Uterus (tissue), 4 donors: ENCODE measurements around the gene RNH1. TPM values are rescaled to one million over a fixed set of nuclear protein-coding genes. Genes with fewer than 3 reads are reported as not detected.

Source experiments
- DNase-seq, 2 donors: peaks; one replicate each; pipeline ENCODE4 v3.0.0-alpha.2; 2019 to 2020
- H3K27ac ChIP-seq, 2 donors: fragments of 200-600 bp; sonication (generic); 1 replicate in 1 of 2; 2 replicates in 1 of 2; pipeline ENCODE4 v1.5.1; 2016 to 2018
- H3K27me3 ChIP-seq, 2 donors: fragments of 200-600 bp; sonication (generic); one replicate each; pipeline ENCODE4 v1.5.1; 2018 to 2019; ENCODE audit warnings: control low read depth in 1 of 2
- H3K36me3 ChIP-seq, 2 donors: fragments of 200-600 bp; sonication (generic); one replicate each; pipeline ENCODE4 v1.5.1; 2019; ENCODE audit warnings: control low read depth in 1 of 2
- H3K4me1 ChIP-seq, 2 donors: fragments of 200-600 bp; sonication (generic); one replicate each; pipeline ENCODE4 v1.5.1; 2018 to 2019; ENCODE audit warnings: control low read depth in 1 of 2
- H3K4me3 ChIP-seq, 2 donors: fragments of 200-600 bp; sonication (generic); 1 replicate in 1 of 2; 2 replicates in 1 of 2; pipeline ENCODE4 v1.5.1; 2018 to 2019; ENCODE audit warnings: mild to moderate bottlenecking in 1 of 2
- H3K9me3 ChIP-seq, 2 donors: fragments of 200-600 bp; sonication (generic); one replicate each; pipeline ENCODE4 v1.5.1; 2019; ENCODE audit warnings: control low read depth in 1 of 2
- POLR2A ChIP-seq, 2 donors: fragments of 450-650 bp; IDR thresholded peaks; one replicate each; pipeline ENCODE4 v1.6.1; 2016; ENCODE audit warnings: antibody characterized with exemption in 2 of 2, mild to moderate bottlenecking in 1 of 2, moderate library complexity in 1 of 2
- intact Hi-C: fragments of 100-400 bp; cut with DNase I; formaldehyde crosslinking; loops from one replicate; pipeline ENCODE4 v1.15.1; 2023; ENCODE audit warnings: low total_unique reads
- total RNA-seq, 4 donors: library from RNA; depleted of rRNA in 3 of 4; stranded (reverse); fragments of >200 nt in 3 of 4; gene quantifications; one replicate each; pipeline versions ENCODE4 v1.1.0 to v1.2.4, GENCODE V29; 2014 to 2023
- TF ChIP-seq, protein P1 (sequence below), 4 experiments: fragments of 200-600 bp in 2 of 4; fragments of 450-650 bp in 2 of 4; sonication (generic) in 2 of 4; IDR thresholded peaks; one replicate each; pipeline ENCODE4 v1.5.1; 2016 to 2019; ENCODE audit warnings: antibody characterized with exemption in 4 of 4, mild to moderate bottlenecking in 2 of 4, moderate library complexity in 1 of 4
- donor health status: DM: yes; HTN: yes; CAD: no.

RNH1 gene
- total RNA-seq, 4 donors from 2014 or later: 111 to 175 (median 142) TPM

DNA sequence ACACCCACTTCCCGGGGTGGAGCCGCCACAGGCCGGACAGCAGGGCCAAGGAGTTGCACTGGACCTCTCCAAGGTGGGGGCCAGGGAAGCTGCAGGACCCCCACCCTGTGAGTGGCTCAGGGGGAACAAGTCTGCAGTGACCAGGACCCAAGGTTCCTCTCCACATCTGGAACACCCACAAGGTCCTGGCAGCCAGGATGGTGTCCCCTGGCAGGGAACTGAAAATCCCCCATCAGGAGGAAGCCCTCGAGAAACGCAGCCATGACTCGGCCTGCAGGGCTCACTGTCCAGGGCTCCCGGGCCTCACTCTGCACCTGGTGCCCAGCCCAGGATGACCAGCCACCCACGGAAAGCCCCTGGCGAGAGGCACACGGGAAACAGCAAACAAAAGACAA is 11.5 kb downstream of the RNH1 start:
- Histone ChIP-seq H3K4me3 (no peak overlapping the region), H3K9me3 (no peaks in the 10 kb centered on the region), H3K4me1 (no peaks in the 10 kb centered on the region), H3K27ac (no peak overlapping the region), H3K36me3 (no peaks in the 10 kb centered on the region), H3K27me3 (no peaks in the 10 kb centered on the region)
- intact Hi-C loops: no loop called here
- DNase-seq: no peak
- no peak for TF ChIP-seq POLR2A (IDR thresholded peaks at IDR 0.05)
- TF ChIP-seq, protein P1, sequence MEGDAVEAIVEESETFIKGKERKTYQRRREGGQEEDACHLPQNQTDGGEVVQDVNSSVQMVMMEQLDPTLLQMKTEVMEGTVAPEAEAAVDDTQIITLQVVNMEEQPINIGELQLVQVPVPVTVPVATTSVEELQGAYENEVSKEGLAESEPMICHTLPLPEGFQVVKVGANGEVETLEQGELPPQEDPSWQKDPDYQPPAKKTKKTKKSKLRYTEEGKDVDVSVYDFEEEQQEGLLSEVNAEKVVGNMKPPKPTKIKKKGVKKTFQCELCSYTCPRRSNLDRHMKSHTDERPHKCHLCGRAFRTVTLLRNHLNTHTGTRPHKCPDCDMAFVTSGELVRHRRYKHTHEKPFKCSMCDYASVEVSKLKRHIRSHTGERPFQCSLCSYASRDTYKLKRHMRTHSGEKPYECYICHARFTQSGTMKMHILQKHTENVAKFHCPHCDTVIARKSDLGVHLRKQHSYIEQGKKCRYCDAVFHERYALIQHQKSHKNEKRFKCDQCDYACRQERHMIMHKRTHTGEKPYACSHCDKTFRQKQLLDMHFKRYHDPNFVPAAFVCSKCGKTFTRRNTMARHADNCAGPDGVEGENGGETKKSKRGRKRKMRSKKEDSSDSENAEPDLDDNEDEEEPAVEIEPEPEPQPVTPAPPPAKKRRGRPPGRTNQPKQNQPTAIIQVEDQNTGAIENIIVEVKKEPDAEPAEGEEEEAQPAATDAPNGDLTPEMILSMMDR (IDR thresholded peaks at IDR 0.05): no peak

DNA sequence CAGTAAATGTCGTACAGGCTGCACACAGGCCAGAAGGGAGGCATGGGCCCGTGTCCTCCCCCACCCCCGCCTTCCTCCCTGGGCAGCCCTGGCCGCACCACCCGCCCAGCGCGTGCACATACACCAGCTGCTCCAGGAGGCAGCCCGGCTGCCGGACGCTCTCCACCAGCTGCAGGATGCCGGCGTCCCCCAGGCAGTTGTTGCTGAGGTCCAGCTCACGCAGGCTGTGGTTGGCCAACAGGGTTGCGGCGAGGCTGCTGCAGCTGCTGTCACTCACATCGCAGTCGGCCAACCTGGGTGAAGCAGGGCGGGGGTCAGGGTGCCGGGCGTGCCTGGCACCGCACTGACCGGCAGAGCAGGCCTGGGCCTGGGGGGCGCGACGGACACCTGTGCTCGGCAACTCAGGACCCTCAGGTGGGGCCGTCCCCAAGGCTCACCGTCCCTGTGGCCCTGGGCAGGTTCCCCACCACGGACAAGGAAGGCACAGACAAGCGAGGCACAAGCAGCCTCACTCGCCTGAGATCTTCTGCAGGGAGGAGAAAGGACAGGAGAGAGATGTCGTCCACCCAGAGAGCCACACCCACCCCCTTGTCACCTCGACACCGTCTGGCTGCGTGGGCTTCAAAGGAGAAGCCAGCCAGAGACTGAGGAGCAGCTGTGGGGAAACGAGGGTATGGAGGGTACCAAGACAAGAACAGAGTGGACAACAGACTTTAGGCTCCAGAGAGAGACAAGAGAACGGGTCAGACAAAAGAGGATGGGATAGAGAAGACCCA is 12.1 kb downstream of the RNH1 start:
- Histone ChIP-seq H3K9me3 (no peaks in the 10 kb centered on the region), H3K4me3 (no peak overlapping the region), H3K36me3 (no peaks in the 10 kb centered on the region), H3K4me1 (no peaks in the 10 kb centered on the region), H3K27ac (no peak overlapping the region), H3K27me3 (no peaks in the 10 kb centered on the region)
- intact Hi-C loops: no loop called here
- TF ChIP-seq, protein P1 (IDR thresholded peaks at IDR 0.05): no peak
- TF ChIP-seq POLR2A (IDR thresholded peaks at IDR 0.05): no peak
- no peak for DNase-seq

DNA sequence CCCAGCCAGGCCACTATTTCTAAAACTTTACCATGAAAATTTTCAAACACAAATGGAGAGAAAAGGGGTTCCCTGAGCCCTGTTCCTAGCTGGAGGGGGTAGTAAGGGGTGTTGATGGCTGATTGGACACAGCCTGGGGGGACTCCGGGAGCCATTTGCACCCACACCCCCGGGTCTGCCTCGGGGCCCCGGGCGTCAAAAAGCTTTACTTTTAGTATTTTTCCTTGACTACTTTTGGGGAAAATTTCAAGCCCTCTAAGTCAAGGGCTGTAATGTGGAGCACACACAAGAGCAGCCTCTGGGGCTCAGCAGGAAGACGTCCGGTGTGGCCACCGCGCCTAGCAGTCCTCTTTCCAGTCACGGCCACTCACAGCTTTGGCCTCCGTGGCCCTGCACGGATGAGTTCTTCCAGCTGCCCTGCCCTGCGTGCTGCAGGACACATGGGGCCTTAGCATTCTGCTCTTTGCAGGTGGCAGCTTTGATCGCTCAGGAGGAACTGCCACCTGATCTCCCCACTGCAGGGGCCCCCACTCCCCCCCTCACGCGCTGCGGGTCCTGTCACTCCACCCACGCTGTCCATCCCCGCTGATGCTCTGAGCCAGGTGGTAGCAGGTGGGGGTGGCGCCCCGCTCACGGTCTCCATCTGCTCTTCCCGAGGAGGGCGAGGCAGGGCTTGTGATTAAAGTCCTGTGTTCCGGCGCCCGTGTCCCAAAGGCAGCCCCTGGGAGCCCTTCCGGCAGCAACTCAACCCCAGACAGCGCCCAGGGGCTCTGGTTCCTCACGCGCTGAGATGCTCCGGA is 14.4 kb downstream of the RNH1 start:
- intact Hi-C loops: no loop called here
- DNase-seq: no peak
- TF ChIP-seq, protein P1 (IDR thresholded peaks at IDR 0.05): no peak
- no peak for TF ChIP-seq POLR2A (IDR thresholded peaks at IDR 0.05)
- Histone ChIP-seq H3K4me1 (no peaks in the 10 kb centered on the region), H3K27me3 (no peaks in the 10 kb centered on the region), H3K9me3 (no peaks in the 10 kb centered on the region), H3K27ac (no peak overlapping the region), H3K4me3 (no peak overlapping the region), H3K36me3 (no peaks in the 10 kb centered on the region)

DNA sequence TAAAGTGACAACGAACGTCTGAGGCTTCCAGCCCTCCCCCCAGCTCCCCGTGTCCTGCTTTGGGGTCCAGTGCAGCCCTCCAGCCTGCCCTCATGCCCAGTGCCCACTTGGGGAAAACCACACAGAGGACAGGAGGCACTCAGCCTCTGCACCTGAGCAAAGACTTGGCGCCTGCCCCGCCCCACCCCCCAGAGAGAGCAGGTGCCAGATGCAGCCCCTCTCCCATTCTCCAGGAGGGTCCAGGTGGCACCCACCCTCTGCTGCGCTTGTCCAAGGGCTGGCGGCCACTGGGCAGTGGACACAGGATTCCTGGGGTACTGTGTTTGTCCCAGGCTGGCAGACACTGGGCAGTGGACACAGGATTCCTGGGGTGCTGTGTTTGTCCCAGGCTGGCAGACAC is 15.7 kb downstream of the RNH1 start:
- H3K4me1 ChIP-seq: no peaks in the 10 kb centered on the region
- TF ChIP-seq POLR2A (IDR thresholded peaks at IDR 0.05): no peak
- TF ChIP-seq, protein P1 (IDR thresholded peaks at IDR 0.05): no peak
- intact Hi-C loops: no loop called here
- no peak overlapping the region for H3K27ac ChIP-seq
- no peaks in the 10 kb centered on the region for H3K36me3 ChIP-seq
- H3K9me3 ChIP-seq: no peaks in the 10 kb centered on the region
- DNase-seq: no peak
- no peaks in the 10 kb centered on the region for H3K27me3 ChIP-seq
- no peak overlapping the region for H3K4me3 ChIP-seq

DNA sequence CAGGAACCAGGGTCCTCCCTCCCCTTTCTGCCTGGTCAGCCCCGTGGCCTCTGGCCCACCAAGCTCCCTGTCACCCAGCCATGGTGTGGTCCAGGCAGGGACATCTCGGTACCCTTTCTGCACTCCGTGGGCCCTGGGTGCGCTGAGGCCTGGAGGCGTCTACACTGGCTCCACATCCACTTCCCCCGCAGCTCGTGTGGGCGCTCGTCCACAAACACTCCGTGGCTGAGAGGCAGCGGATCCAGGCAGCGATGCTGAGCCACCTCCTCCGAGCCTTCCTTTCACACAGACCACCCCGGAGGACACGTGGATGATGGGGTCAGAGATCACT is 16.1 kb downstream of the RNH1 start:
- intact Hi-C loops: no loop called here
- H3K36me3 ChIP-seq: no peaks in the 10 kb centered on the region
- TF ChIP-seq, protein P1 (IDR thresholded peaks at IDR 0.05): no peak

More for the DNA sequence above, 16.1 kb downstream of the RNH1 start:
- Histone ChIP-seq H3K9me3 (no peaks in the 10 kb centered on the region), H3K4me1 (no peaks in the 10 kb centered on the region), H3K27ac (no peak overlapping the region), H3K4me3 (no peak overlapping the region), H3K27me3 (no peaks in the 10 kb centered on the region)
- no peak for DNase-seq
